Anterior cingulate cortex (tissue), 58 donors: Measurements from ENCODE around the gene NME3.
A peak's percentile ranks its signal among the peaks of the same experiment; 100 is the strongest.

Experiments used
- DNase-seq, 58 donors: peaks; one replicate each; lab custom pipeline; 2025; lab: John Stamatoyannopoulos, UW

Gene NME3

GRCh38 chr16:1770328-1771187, 785 bp downstream of the NME3 start:
- peak in 54 of 58 donors; percentile 10 to 75 (median 58) for DNase-seq

GRCh38 chr16:1769402-1770300, 1.7 kb downstream of the NME3 start:
- peak in 10 of 58 donors; percentile 37 to 71 (median 64) for DNase-seq

DNA sequence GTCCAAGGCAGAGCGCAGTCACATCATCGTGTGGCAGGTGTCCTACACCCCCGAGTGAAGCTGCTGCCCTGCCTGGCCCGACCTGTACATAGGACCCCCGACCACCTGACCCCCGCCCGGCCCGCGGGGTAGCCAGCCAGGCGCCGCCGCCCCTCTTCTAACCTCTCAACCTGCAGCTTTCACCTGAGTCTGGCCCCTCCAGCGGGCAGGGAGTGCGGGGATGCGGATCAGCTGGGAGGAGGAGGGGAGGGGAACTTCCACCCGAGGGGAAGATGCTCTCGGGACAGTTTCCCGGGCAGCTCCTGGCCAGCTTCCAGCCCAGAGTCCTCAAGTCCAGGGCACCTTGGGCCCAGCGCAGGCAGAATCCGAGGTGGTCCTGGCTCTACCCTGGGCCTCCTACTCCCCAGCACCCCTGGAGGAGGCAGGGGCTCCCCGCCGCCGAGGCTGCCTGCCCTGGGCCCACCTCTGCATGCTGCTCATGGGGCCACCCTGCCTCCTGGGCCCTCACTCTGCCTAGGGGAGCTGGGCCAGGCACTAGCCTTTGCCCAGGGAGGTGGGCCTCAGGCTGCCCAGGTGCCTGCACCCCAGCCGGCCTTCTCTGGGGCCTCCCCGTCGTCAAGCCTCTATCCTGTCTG, 2.5 kb downstream of the NME3 start:
- DNase-seq: peak in 1 of 58 donors; percentile 15

DNA sequence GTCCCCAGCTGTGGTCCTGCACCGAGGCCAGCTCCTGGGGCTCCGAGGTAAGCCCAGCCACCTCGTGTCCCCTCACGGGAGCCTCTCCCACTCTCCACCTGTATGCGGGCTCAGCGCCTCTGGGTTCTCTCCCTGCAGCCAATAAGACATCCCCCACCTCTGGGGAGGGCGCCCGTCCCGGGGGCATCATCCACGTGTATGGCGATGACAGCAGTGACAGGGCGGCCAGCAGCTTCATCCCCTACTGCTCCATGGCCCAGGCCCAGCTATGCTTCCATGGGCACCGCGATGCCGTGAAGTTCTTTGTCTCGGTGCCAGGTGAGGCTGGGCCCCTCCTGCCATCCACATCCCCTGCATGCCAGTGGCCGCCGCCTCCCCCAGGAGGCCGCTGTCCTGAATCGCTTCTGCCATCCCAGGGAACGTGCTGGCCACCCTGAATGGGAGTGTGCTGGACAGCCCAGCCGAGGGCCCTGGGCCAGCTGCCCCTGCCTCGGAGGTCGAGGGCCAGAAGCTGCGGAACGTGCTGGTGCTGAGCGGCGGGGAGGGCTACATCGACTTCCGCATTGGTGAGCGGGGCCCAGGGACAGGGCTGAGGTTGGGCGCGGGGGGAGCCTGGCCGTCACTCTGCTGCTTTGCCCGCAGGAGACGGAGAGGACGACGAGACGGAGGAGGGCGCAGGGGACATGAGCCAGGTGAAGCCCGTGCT, 3.1 kb downstream of the NME3 start:
- DNase-seq: no peak

GRCh38 chr16:1767116-1767994, 4.0 kb downstream of the NME3 start:
- no peak for DNase-seq

DNA sequence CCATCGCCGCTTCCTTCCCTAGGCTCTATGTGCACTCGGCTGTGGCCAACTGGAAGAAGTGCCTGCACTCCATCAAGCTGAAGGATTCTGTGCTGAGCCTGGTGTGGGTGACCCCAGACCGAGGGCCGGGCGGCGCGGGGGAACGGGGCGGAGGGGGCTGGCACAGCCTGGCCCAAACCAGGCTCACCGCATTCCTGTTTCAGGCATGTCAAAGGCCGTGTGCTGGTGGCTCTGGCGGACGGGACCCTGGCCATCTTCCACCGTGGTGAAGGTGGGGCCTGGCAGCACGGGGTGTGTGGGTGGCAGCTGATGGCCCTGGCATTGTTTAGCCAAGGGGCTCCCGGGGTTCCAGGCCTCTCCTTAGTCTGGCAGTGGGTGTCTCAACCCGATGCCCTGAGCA, 4.6 kb downstream of the NME3 start:
- no peak for DNase-seq

DNA sequence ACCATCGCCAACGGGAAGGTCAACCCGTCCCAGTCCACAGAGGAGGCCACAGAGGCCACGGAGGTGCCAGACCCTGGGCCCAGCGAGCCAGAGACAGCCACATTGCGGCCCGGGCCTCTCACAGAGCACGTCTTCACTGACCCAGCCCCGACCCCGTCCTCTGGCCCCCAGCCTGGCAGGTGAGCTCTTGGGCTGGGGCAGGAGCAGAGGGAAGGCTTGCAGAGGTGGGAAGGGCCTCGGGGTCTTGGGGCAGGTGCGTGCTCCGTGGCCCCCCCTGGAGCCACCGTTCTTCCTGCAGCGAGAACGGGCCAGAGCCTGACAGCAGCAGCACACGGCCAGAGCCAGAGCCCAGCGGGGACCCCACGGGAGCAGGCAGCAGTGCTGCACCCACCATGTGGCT, 5.1 kb downstream of the NME3 start:
- DNase-seq: no peak

DNA sequence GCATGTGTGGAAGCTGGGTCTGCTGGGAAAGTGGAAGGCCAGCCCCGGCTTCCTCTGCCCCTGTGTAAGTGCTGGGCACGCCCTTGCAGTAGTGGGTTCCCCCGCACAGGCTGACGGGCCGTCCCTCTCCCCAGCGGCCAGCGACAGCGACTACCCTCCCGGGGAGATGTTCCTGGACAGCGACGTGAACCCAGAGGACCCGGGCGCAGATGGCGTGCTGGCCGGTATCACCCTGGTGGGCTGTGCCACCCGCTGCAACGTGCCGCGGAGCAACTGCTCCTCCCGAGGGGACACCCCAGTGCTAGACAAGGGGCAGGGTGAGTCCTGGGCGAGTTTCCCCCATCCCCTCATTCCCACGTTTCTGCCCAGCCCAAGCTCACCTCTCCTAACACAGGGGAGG, 5.5 kb downstream of the NME3 start:
- no peak for DNase-seq

DNA sequence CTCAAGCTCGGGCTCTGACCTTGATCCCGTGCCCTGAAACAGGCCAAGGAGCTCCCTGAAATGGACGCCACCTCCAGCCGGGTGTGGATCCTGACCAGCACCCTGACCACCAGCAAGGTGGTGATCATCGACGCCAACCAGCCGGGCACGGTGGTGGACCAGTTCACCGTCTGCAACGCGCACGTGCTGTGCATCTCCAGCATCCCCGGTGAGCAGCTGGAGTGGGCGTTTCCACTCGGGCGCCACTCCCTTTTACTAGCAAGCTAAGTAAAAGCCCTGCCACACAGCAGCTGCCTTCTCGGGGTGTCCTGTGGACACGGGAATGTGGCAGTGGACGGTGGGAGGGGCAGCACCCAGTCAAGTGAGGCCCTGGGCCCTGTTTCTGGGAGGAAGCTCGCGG, 6.4 kb downstream of the NME3 start:
- no peak for DNase-seq

DNA sequence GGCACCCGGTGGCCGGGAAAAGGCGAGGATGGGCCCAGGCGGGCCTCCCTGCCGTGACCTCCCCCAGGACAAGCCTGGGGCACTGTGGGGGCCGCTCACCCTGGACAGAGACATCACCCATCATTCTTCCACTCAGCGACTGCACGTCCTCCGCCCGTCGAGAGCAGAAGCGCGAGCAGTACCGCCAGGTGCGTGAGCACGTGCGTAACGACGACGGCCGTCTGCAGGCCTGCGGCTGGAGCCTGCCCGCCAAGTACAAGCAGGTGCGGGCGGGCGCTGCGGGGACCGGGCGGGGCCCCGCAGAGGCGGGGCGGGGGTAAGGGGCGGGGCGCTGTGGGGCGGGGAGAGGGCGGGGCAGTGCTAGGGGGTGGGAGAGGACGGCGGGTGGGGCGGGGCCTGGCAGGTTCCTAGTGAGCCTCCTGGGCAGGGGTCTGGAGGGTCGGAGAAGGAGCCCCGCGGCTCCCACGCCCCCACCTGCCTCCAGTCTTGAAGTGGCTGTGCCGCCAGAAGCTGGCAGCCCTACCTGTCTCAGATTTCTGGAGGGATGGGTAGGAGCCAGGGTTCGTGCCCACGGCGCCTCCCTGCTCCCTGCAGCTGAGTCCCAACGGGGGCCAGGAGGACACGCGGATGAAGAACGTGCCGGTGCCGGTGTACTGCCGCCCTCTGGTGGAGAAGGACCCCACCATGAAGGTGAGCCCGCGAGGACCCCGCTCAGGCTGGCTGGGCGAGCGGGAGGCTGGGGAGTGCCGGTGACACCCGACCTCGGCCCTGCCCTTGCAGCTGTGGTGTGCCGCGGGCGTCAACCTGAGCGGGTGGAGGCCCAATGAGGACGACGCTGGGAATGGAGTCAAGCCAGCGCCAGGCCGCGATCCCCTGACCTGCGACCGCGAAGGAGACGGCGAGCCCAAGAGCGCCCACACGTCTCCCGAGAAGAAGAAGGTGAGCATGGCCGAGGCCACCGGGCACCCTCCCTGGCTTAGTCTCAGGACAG, 7.5 kb downstream of the NME3 start:
- DNase-seq: peak in 4 of 58 donors; percentile 11 to 45 (median 29)

GRCh38 chr16:1762879-1763520, 8.3 kb downstream of the NME3 start:
- peak in 2 of 58 donors; percentile 31 to 36 for DNase-seq

GRCh38 chr16:1762196-1762878, 9.0 kb downstream of the NME3 start:
- no peak for DNase-seq

GRCh38 chr16:1761751-1762150, 9.6 kb downstream of the NME3 start:
- DNase-seq: no peak

DNA sequence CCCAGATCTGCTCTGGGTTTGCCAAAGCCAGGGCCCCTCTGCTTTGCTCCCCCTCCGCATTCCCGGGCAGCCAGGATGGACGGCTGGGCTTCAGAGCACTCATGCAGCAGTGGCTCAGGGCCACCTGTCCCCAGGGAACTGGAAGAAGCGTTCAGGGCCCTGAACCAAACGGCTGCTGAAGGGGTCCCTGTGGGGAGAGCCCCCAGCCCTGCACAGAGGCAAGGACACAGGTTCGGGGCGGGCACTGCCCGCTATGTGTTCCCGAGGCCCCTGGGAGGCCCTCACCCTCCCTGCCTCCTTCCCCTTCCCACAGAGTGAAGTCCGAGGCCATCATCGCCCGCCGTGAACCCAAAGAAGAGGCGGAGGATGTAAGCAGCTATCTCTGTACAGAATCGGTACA, 10.4 kb downstream of the NME3 start:
- DNase-seq: no peak

GRCh38 chr16:1759511-1759910, 11.8 kb downstream of the NME3 start:
- no peak for DNase-seq

DNA sequence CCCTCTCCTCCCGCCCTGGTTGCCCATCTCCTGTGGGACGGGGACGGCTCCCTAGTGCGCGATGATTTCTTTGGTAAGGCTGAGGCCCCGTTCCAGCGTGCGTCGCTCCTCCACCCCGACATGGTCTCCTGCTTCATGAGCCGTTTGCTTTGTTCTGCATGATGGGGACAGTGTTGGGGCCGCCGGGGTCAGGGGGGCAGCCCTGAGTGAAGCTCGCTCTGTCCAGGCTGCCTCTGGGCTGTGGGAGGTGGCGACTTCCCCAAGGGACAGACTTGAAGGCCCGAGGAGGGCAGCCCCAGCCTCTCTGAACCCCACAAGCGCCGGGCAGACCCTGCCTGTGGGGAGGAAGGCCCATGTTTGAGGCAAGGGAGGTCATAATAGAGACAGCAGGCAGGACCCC, 12.4 kb downstream of the NME3 start:
- no peak for DNase-seq
